Measurements from ENCODE around the gene ARL13B. TPM values are rescaled to one million over a fixed set of nuclear protein-coding genes. Genes with fewer than 3 reads are reported as not detected.

The ARL13B gene
- total and polyA plus RNA-seq, 3 experiments from 2014 or later, result 6.5 to 18.0 (median 13.7) TPM

GRCh38 chr3:94101860-94102259, 121.9 kb downstream of the ARL13B start:
- ChIA-PET CTCF (interaction anchor here (1.2 to 1.4 kb wide), 2 partner anchors 24 to 39 kb away, joined by 3 to 4 read pairs; no protein-coding TSS in a partner anchor), POLR2A (no interaction called here)
- no peak overlapping the region for H3K27ac ChIP-seq (ENCODE audit: low read depth, low read length)
- Mint-ChIP-seq H3K36me3 (peaks cover 8 to 71% (median 16%) of the 10 kb centered on the region in 3 donors), H3K27me3 (no peaks in the 10 kb centered on the region), H3K4me1 (peaks cover 0 to 4% (median 0%) of the 10 kb centered on the region in 3 donors), H3K27ac (no peak overlapping the region), H3K4me3 (no peak overlapping the region), H3K9me3 (no peaks in the 10 kb centered on the region)
- H3K9me3 ChIP-seq (ENCODE audit: low read length), result no peaks in the 10 kb centered on the region
- no peaks in the 10 kb centered on the region for H3K4me1 ChIP-seq (ENCODE audit: insufficient read depth, low read length)
- DNase-seq, result no peak
- no peaks in the 10 kb centered on the region for H3K27me3 ChIP-seq (ENCODE audit: insufficient read depth, low read length, poor library complexity, severe bottlenecking)
- H3K4me3 ChIP-seq (ENCODE audit: low read length), result no peak overlapping the region
- H3K36me3 ChIP-seq (ENCODE audit: insufficient read depth, low read length), result peaks cover 30% of the 10 kb centered on the region

Other genes with a start within 250 kb of the ARL13B start
- under 1 TPM; 0.22 to 0.40 TPM for gene PROS1, start 6.3 kb upstream of the ARL13B start, total RNA-seq
- gene PROS1, start 6.3 kb upstream of the ARL13B start, polyA plus RNA-seq, result not detected
- not detected for gene STX19, start 48.4 kb downstream of the ARL13B start, total RNA-seq
- not detected for gene STX19, start 48.4 kb downstream of the ARL13B start, polyA plus RNA-seq
- gene DHFR2, start 82.8 kb downstream of the ARL13B start, total RNA-seq, result 1 to 10 TPM; 6.9 to 7.9 TPM
- gene DHFR2, start 82.8 kb downstream of the ARL13B start, polyA plus RNA-seq, result 5.9 TPM
- 10 to 100 TPM; 13.4 to 14.4 TPM for gene NSUN3, start 82.9 kb downstream of the ARL13B start, total RNA-seq
- gene NSUN3, start 82.9 kb downstream of the ARL13B start, polyA plus RNA-seq, result 6.8 TPM

Data from CD8-positive, alpha-beta memory T cell (primary cell).